HG02759 (cell line): ENCODE results near the gene PCDHGB7.
A peak's percentile ranks its signal among the peaks of the same experiment; 100 is the strongest.
"Not testable (repeated sequence)": the region's sequence is repeated elsewhere in the genome, so short reads cannot be mapped to it uniquely, and the experiment has no call there.

Source experiments
- ATAC-seq: cut with Tn5 transposase; IDR thresholded peaks from one replicate; pipeline ENCODE4 v1.9.1; 2021; ENCODE audit warnings: mild to moderate bottlenecking, moderate library complexity; ENCODE audit not compliant: unreplicated experiment

The PCDHGB7 gene

DNA sequence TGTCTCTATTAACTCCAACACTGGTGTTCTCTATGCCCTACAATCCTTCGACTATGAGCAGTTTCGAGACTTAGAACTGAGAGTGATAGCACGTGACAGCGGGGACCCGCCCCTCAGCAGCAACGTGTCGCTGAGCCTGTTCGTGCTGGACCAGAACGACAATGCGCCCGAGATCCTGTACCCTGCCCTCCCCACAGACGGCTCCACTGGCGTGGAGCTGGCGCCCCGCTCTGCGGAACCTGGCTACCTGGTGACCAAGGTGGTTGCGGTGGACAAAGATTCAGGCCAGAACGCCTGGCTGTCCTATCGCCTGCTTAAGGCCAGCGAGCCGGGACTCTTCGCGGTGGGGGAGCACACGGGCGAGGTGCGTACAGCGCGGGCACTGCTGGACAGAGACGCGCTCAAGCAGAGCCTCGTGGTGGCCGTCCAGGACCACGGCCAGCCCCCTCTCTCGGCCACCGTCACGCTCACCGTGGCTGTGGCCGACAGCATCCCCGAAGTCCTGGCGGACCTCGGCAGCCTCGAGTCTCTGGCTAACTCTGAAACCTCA lies 5.3 kb downstream of the PCDHGB7 start:
- ATAC-seq = no peak

GRCh38 chr5:141427783-141428426 lies 10.4 kb downstream of the PCDHGB7 start:
- no peak for ATAC-seq

- ATAC-seq = peak; percentile 79
Measured at GRCh38 chr5:141430332-141431113, 13.0 kb downstream of the PCDHGB7 start, which contains the start of gene PCDHGA12. Gene PCDHGA12, plus strand, starts transcription at chr5:141430507. Its CDS starts 253 bp downstream, at chr5:141430760.

DNA sequence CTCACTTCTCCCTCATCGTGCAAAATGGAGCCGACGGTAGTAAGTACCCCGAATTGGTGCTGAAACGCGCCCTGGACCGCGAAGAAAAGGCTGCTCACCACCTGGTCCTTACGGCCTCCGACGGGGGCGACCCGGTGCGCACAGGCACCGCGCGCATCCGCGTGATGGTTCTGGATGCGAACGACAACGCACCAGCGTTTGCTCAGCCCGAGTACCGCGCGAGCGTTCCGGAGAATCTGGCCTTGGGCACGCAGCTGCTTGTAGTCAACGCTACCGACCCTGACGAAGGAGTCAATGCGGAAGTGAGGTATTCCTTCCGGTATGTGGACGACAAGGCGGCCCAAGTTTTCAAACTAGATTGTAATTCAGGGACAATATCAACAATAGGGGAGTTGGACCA lies 13.8 kb downstream of the PCDHGB7 start:
- ATAC-seq = peak; percentile 54

DNA sequence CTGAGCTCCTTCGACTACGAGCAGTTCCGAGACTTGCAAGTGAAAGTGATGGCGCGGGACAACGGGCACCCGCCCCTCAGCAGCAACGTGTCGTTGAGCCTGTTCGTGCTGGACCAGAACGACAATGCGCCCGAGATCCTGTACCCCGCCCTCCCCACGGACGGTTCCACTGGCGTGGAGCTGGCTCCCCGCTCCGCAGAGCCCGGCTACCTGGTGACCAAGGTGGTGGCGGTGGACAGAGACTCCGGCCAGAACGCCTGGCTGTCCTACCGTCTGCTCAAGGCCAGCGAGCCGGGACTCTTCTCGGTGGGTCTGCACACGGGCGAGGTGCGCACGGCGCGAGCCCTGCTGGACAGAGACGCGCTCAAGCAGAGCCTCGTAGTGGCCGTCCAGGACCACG lies 14.8 kb downstream of the PCDHGB7 start:
- ATAC-seq = not testable (repeated sequence)

- ATAC-seq = not testable (repeated sequence)
Measured at GRCh38 chr5:141432726-141433125, 15.2 kb downstream of the PCDHGB7 start.

GRCh38 chr5:141434006-141434405 lies 16.5 kb downstream of the PCDHGB7 start:
- no peak for ATAC-seq

DNA sequence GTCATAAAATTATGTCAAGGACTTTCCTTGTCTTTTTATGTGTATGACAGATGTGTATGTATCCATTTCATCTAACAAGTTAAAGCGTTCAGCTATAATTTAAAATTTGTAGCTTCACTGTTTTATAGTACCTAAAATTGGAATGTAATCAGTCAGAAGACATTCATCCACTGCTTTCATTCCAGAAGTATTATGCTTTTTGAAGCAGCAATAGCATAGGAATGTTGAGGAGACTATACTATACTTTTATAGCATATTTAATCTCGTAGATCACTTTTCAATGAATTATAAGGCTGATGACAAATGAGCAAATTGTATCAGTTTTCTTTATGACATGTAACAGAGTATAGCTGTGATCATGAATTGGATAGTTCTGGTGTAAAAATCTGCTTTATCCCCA lies 19.7 kb downstream of the PCDHGB7 start:
- ATAC-seq = no peak

DNA sequence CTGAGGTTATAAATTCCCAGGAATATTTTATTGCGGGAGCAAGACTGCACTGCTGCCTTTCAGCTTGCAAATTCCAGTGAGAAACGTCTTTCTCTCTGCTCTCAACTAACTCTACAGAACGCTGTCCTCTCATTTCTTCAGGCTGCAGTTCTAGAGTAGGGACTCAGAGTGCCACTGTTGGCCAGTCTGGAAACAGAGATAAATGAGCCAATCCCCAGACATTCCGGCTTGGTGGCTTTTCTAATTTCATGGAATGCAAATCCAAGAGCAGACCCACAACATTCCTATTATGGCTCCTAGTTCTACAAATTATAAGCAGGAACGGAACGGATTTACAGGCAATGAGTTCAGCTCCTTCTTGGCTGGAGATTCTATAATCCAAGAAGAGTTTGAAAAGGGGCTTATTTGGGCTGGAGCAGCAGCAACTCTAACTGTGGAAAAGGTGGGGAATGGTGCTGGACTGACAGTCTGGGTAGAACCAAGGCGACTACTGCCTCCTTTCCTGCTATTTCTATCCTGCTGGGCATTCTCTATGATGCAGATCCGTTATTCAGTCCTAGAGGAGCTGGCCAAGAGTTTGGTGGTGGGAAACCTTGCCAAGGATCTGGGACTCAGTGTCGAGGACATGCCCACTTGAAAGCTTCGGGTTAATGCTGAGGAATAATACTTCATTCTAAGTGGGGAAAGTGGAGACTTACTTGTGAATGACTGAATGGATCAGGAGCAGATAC lies 22.1 kb downstream of the PCDHGB7 start:
- no peak for ATAC-seq

DNA sequence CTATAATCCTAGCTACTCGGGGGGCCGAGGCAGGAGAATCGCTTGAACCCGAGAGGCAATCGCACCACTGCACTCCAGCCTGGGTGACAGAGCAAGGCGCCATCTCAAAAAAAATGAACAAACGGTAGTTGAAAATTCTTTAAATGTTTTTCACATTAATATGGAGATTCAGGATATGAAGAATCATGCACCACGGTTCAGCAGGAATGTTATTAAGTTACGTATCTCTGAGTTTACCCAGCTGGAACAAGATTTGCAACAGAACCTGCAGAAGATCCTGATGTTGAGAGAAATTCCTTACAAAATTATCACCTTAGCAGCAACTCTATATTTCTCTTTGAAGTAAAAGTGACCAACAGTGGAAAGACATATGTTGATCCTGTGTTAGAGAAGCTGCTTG lies 22.9 kb downstream of the PCDHGB7 start:
- ATAC-seq = no peak

- ATAC-seq = no peak
Measured at GRCh38 chr5:141441571-141442170, 24.2 kb downstream of the PCDHGB7 start.

DNA sequence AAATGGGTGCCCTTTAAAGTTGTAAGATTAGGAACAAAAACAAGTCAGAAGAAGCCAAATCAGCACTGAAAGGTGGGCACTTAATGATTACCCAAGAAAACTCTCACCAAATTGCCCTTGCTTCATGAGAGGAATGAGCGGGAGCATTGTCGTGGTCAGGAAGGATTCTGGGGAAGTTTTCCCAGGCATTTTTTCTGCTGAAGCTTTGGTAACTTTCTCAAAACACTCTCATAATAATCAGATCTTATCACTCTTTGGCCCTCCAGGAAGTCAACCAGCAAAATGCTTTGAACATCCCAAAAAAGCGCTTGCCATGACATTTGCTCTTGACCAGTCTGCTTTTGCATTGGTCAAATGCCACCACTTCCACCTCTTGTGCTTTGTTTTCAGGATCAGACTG lies 47.9 kb downstream of the PCDHGB7 start:
- ATAC-seq = no peak
